SH-SY5Y (cell line): ENCODE data around the gene RAB11FIP4.
A peak's percentile ranks its signal among the peaks of the same experiment; 100 is the strongest.

Experiments
- GATA2 ChIP-seq: IDR thresholded peaks from 2 replicates; pipeline ENCODE4 v1.6.1; 2011; ENCODE audit warnings: mild to moderate bottlenecking, low read depth, low read length
- GATA3 ChIP-seq: IDR thresholded peaks from 2 replicates; pipeline ENCODE4 v1.6.1; 2011; ENCODE audit warnings: low read depth, mild to moderate bottlenecking, low read length, moderate library complexity

The RAB11FIP4 gene

DNA sequence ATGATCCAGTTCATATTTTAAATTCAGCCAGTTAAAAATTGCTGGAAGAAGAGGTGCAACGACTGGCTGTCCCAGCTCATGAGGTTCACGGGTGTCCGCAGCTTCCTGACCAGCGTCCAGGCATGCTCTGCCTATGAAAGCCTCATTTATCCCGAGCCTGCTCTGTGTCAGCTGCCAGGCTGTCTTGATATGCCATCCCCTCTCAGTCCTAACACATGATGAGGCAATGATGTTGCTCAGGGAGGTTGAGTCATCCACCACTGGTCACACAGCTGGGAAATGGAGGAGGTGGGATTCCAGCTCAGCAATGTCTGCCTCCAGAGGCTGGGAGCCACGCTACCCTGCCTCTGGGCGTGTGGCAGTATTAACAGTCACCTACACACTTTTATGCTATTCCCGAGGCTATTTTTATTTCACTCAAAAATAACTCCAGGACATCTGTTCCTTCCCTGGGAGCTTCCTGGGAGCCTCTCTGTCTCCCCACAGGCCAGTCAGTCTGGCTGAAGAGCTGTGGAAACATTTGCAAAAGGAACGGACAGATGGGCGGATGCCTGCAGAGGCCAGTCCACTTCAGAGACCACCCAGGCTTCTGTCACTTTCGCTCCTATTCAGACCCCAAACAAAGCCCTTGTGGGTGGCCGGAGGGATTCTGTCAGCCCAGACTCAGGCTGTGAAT lies 22.5 kb downstream of the RAB11FIP4 start:
- no peak for TF ChIP-seq GATA2

DNA sequence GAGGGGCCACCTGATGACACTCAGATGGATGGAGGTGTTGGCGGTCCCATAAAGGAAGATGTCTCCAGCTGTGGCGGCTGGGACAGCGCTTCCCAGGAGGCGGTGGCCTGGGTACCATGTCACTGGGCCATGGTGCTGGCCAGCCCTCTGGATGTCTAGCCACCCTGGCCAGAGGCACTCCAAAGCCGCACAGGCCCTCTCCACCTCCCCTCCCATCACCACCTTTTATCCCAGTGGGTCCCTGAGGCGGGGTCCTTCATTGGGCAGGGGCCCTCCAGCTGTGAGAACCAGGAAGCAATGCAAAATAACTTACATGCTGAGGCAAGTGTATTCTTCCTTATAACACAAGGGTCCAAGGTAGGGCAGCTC lies 23.1 kb downstream of the RAB11FIP4 start:
- TF ChIP-seq GATA3 (no peak), GATA2 (no peak)

DNA sequence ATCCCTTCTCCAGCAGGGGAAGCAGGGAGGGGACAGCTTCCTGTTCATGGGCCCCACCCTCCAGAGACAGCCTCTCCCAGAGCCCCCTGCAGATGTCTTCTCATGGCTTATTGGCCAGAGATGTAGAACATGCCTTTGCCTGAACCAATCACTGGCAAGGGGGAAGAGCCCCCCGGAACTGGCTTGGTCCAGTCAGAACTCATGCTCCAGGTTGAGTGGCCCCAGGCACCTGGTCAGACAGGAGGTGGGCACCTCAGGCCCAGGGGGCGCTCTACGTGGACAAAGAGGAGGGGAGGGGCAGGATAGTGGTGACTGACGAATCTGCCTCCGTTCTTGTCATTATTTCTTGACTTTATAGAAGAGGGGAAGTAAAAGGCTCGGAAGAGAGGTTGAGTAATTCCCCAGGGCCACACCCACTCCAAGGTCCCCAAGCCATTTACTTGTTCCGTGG lies 23.6 kb downstream of the RAB11FIP4 start:
- TF ChIP-seq GATA3: no peak
- TF ChIP-seq GATA2: no peak

DNA sequence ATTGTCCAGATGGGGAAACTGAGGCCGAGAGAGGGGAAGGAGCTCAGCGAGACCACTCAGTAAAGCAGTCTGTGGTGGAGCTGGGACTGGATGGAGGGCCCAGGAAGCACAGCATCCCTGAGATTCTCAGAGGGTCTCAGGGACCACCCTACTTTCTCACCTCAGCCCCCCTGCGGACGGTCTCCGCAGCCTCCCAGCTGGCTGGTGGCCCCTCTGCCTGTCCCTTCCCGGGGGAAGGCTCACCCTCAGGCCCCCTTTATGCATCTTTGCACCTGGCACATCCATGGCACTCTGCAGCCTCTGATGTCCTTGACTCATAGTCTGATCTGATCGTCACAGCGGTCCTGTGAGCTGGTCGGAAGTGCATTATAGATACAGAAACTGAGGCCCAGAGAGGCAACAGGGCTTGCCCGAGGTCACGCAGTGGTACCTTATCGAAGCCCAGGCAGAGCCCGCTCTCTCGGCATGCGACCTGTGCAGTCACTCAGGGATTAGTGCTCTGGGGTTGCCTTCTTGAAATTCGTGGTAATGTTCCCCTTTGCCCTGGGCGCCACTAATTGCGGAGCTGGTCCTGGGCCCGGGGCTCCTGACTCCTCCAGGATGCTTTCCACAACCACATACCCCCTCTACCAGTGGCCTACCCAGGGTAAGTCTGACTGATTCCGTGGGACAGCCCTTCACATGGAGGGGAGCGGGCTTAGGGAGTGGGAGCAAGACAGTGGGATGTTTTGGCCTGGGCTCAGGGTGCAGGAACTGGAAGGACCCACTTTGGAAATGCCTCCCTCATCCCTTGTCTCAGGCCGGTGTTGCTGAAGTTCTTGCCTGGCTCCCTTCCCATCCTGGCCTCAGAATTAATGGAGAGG lies 24.4 kb downstream of the RAB11FIP4 start:
- TF ChIP-seq GATA3 (no peak), GATA2 (no peak)

DNA sequence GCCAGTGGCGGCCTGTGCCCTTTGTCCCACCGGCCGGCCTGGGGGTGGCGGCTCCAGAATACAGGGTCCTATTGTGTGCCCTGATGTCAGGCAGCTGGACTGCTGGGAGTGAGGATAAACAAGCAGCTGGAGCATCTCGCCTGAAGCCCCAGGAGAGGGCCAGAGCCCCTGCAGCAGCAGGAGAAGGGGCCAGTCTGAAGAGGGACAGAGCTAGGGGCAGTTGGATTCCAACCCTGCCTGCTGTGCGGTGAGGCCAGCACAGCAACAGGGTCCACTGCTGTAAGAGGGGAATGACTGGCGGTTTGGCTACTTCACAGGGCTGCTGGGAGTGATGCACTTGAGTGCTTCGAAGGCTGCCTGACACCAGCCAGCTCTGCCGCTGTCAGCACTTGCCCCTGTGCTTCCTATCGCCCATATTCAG lies 25.0 kb downstream of the RAB11FIP4 start:
- TF ChIP-seq GATA2 (no peak), GATA3 (no peak)

DNA sequence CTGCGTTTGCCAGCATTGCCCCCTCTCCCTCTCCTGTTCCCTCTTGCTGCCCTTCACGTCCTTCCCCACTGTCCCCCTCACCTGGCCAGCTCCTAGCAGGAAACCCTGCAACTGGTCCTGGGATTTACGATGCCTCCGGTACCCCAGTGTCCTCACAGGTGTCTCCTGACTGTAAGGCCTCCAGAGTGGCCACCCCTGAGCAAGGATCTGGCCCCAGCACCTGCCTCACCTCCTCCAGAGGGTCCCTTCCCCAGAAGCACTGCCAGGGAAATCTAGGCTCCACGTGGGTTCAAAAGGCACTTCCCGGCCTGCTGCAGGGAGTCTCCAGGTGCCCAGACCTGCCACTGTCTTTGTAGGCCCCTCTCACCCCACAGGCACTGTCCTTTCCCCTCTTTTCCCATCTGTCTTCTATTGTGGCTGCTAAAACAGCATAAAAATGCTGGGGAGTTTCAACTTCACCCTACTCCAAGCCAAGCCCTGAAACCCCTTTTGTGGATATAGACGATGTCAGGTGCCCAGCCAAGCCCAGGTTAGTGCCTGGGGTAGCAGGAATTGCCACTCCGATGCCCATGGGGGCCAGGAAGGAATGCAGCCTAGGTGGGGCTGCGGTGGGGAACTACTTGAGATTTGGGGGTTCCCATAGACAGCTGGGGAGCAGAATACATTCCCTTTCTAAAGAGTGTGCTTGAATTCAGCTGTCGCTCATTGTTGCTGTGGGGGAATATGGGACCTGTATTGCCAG lies 25.7 kb downstream of the RAB11FIP4 start:
- TF ChIP-seq GATA3 (no peak), GATA2 (no peak)

DNA sequence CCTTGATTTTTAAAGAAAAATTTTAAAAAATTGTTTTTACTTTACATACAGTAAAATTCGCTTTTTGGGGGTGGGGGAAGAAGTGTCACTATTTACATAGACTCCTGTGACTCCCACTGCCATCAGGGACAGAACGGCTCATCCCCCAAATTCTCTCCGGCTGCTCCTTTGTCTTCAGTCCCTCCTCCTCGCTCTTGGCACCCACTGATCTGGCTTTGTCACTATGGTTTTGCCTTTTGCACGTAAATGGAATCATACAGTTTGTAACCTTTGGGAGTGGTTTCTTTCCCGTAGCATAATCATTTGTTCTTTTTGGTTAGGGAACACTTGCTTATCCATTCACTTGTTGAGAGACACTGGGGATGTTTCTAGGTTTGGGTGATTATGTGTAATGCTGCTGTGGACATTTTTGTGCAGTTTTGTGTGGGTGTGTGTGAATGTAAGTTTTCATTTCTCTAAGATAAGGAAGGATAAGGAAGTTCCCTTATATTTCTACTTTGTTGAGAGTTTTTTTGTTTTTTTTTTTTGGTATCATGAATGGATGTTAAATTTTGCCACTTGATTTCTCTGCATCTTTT lies 27.4 kb downstream of the RAB11FIP4 start:
- no peak for TF ChIP-seq GATA3
- no peak for TF ChIP-seq GATA2

DNA sequence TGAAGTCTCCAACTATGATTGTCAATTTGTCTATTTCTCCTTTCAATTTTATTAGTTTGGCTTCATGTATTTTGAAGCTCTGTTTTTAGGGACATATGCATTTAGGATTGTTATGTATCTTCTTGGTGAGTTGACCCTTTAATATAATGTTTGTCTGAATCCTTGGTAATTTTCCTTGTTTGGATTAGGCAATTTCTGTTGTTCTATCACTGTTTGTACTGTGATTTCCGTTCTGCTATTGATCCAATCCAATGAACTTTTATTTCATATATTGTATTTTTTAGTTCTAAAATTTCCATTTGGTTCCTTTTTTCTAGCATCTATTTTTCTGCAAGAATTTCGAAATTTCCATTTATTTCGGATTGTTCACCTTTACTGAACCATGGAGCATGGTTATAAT lies 31.0 kb downstream of the RAB11FIP4 start:
- TF ChIP-seq GATA2: no peak
- no peak for TF ChIP-seq GATA3

DNA sequence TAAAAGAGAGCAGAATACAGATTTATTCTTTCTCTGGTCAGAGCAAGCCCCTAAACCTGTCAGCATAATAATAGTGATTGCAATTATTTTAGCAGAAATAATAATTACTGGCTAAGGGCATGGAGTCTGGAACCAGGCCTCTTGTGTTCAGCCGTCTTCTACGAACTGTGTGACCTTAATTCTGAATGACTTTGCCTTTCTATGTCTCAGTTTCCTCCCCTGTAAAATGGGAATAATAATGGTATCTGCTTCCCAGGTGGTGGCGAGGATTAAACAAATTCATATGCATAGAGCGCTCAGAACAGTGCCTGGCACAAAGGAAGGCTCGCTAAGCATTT lies 33.4 kb downstream of the RAB11FIP4 start:
- no peak for TF ChIP-seq GATA2
- no peak for TF ChIP-seq GATA3

DNA sequence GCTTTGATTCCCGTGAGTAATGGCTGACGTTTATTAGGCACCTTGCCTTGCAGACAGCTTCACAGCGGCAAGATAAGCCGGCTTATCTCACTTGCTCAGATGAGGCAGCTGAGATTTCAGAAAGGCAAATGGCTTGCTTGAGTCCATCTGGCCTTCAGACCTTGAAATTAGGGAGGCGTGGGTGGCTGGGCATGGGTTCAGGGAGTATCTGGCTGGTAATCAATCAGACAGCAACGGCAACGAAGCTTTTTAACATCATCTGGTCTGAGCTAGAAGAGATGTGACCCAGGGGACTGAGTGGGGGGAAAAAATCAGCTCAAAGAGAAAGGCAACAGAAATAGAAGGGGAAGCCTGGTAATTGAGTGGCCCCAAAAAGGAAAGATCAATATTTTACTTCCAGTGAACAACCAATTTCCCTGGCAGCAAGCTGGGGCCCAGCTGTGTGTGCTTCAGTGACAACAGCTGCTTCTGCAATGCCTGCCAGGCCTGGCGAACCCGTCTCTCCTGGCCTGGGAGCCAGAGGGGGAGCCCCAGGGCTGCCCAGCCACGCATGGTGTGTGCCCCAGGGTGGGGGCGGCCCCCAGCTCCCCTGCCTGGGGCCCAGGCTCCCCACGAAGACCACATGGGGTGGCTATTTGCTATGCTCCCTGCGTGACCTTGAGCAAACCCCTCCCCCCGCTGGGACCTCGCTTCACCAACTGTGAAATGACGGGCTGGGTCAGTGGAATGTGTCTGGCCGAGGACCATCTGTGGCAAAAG lies 34.0 kb downstream of the RAB11FIP4 start:
- TF ChIP-seq GATA3 (peak; percentile 98), GATA2 (peak; percentile 100)

DNA sequence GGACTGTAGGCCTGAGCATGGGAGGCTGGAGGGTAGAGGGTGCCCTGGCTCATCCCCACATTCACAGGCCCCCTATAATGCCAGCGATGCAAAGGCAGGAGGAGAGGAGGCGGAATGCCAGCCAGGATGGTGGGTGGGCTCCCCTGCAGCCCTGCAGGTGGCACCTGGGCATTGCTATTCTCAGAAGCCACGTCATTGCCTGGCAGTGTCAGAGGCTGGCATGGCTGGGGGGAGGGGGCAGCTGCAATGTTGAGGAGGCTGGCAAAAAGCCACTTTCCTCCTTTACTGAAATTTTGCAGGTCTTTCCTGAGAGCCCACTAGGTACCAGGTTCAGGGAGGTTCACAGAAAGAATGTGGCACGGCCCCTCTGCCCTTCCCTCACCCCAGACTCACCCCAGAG lies 36.2 kb downstream of the RAB11FIP4 start:
- no peak for TF ChIP-seq GATA3
- no peak for TF ChIP-seq GATA2

DNA sequence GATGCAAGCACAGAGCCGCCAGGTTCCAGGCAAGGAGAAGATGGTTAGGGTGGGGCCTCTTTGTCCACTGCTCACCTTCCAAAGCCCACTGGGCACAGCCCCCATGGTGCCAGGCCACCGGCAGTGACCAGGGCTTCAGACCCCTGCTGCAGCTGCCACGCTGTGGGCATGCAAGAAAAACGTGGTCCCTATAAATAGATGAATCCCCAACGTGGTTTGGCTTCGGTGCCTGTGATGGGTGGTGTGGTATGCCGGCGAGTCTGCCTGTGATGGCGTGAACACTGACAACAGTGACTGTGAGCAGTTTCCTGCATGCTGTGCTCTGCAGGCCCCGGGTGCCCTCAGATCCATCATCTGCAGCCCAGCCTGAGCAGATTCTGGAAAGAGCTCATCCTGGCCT lies 36.6 kb downstream of the RAB11FIP4 start:
- TF ChIP-seq GATA3: no peak
- no peak for TF ChIP-seq GATA2

DNA sequence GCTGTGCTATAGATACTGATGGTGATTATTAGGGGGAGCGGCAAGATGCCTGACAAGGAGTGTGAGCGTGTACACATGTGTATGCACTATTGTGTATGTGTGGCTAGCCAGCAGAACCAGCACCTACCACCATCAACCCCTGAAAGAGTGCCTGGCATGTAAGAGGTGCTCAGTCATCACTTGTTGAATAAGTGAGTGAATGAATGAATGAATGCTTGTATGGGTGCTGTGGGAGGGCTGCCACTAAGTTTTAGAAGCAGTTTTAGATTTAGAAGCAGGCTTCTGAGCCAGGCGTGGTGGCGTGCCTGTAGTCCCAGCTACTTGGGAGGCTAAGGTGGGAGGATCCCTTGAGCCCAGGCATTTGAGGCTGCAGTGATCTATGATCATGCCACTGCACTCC lies 37.0 kb downstream of the RAB11FIP4 start:
- TF ChIP-seq GATA2 (no peak), GATA3 (no peak)
